AG09309 (cell line): ENCODE measurements around the gene LRRC47.

Experiments
- DNase-seq: peaks from one replicate; pipeline ENCODE4 v3.0.0-alpha.2; 2010; ENCODE audit warnings: low read depth
- H3K4me3 ChIP-seq: 2 replicates; pipeline ENCODE4 v1.5.1; 2011; ENCODE audit warnings: mild to moderate bottlenecking, low read depth, low read length, moderate library complexity; ENCODE audit not compliant: control insufficient read depth
- TF ChIP-seq, protein P1 (sequence below): IDR thresholded peaks from 2 replicates; pipeline ENCODE4 v1.5.1; 2011; ENCODE audit warnings: mild to moderate bottlenecking, low read depth, low read length, inconsistent platforms; ENCODE audit not compliant: insufficient read depth, control insufficient read depth; ENCODE audit errors: missing control alignments

Gene LRRC47

DNA sequence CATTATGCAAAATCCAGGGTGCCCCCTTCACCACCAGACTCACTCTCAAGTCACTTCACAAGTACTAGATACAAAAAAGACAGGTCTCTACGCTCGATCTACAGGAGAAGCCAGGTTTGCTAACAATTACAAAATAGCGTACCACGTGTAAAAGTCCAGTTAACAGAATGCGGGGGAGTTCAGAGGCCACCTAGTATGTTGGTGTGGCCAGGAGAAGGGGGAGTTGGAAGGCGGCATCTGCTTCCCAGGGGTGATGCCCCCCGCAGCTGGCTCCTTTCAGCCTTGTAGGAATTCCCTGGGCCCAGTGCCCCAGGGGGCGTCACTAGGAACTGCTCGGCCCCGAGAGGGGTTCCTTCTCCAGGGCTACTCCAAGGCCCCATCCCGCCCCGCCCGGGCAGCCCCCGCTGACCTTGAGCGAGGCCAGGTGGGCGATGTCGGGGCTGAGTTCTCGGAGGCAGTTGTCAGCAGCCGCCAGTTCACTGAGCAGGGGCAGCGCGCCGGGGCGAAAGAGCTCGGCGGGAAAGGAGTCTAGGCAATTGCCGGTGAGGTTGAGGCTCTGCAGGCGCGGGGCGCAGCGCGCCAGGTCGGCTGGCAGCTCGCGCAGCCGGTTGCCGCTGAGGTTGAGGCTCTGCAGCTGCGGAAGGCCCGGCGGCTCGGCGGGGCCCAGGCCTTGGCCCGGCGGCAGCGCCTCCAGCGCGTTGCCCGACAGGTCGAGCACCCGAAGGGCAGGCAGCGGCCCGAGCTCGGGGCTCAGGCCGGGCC, 664 bp downstream of the LRRC47 start:
- TF ChIP-seq, protein P1, sequence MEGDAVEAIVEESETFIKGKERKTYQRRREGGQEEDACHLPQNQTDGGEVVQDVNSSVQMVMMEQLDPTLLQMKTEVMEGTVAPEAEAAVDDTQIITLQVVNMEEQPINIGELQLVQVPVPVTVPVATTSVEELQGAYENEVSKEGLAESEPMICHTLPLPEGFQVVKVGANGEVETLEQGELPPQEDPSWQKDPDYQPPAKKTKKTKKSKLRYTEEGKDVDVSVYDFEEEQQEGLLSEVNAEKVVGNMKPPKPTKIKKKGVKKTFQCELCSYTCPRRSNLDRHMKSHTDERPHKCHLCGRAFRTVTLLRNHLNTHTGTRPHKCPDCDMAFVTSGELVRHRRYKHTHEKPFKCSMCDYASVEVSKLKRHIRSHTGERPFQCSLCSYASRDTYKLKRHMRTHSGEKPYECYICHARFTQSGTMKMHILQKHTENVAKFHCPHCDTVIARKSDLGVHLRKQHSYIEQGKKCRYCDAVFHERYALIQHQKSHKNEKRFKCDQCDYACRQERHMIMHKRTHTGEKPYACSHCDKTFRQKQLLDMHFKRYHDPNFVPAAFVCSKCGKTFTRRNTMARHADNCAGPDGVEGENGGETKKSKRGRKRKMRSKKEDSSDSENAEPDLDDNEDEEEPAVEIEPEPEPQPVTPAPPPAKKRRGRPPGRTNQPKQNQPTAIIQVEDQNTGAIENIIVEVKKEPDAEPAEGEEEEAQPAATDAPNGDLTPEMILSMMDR: no peak
- no peak for DNase-seq

GRCh38 chr1:3790952-3791351, 5.3 kb downstream of the LRRC47 start:
- no peak for DNase-seq
- H3K4me3 ChIP-seq: no peak overlapping the region
- TF ChIP-seq, protein P1: no peak

More for the DNA sequence above, 664 bp downstream of the LRRC47 start:
- peak overlapping the region; percentile 53 for H3K4me3 ChIP-seq

- TF ChIP-seq, protein P1: no peak
- no peak overlapping the region for H3K4me3 ChIP-seq
- DNase-seq: no peak
These were observed 5.8 kb downstream of the LRRC47 start for GRCh38 chr1:3790500-3790923.

GRCh38 chr1:3789421-3790300, 6.6 kb downstream of the LRRC47 start:
- DNase-seq: no peak
- TF ChIP-seq, protein P1: no peak
- H3K4me3 ChIP-seq: no peak overlapping the region

DNA sequence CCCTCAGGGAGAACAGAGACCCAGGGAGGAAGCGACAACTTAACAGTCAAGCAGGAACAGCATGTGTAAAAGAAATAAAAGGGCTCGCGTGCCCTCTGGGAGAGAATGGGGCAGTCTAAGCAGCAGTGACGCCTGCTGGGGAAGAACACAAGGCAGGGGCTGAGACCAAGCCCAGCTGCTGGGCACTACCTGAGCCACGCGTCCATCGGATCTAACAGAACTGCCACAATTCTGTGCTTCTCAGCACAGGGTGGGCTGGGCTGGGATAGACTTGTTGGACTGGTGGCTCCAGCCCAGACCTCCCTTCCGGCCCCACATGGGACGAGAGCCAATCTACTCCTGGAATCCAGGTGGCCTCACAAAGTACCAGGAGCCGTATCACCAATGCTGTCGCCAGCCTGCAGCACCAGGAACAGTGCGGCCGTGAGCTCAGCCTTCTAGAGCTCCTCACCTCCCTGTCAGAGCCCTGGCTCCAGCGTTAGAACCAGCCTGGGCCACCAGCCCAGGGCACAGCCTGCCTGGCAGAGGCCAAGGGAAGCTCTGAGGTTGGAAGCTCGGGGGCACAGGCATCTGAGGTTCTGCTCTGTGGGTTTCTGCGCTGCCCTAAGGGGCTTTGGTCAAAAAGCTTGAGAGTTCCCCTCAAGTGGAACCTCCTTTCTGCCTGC, 7.4 kb downstream of the LRRC47 start:
- no peak for DNase-seq
- TF ChIP-seq, protein P1: no peak
- H3K4me3 ChIP-seq: no peak overlapping the region
